HG03097 (cell line): Measurements from ENCODE around the gene NMRAL1.

Experiments
- ATAC-seq: cut with Tn5 transposase; IDR thresholded peaks from one replicate; pipeline ENCODE4 v1.9.1; 2021; ENCODE audit not compliant: unreplicated experiment, low FRiP score

NMRAL1 gene

GRCh38 chr16:4505356-4506147, 31.1 kb upstream of the NMRAL1 start:
- no peak for ATAC-seq

- ATAC-seq, result no peak
Measured at GRCh38 chr16:4501071-4501478, 26.6 kb upstream of the NMRAL1 start.

- no peak for ATAC-seq
Measured at GRCh38 chr16:4500272-4500671, 25.8 kb upstream of the NMRAL1 start.

GRCh38 chr16:4499196-4499555, 24.8 kb upstream of the NMRAL1 start:
- ATAC-seq, result no peak

GRCh38 chr16:4498546-4499195, 24.2 kb upstream of the NMRAL1 start:
- ATAC-seq, result no peak

GRCh38 chr16:4496305-4496704, 21.9 kb upstream of the NMRAL1 start:
- no peak for ATAC-seq

- ATAC-seq, result no peak
Measured at GRCh38 chr16:4495766-4496165, 21.3 kb upstream of the NMRAL1 start.

- no peak for ATAC-seq
Measured at GRCh38 chr16:4494746-4495490, 20.5 kb upstream of the NMRAL1 start.

GRCh38 chr16:4491898-4492297, 17.5 kb upstream of the NMRAL1 start:
- no peak for ATAC-seq

- ATAC-seq, result no peak
Measured at GRCh38 chr16:4489030-4489429, 14.6 kb upstream of the NMRAL1 start.

GRCh38 chr16:4488499-4488967, 14.1 kb upstream of the NMRAL1 start:
- ATAC-seq, result no peak

- no peak for ATAC-seq
Measured at GRCh38 chr16:4487955-4488498, 13.6 kb upstream of the NMRAL1 start.

GRCh38 chr16:4486126-4486893, 11.9 kb upstream of the NMRAL1 start:
- ATAC-seq, result no peak

GRCh38 chr16:4481963-4482362, 7.5 kb upstream of the NMRAL1 start:
- no peak for ATAC-seq

GRCh38 chr16:4481526-4481925, 7.1 kb upstream of the NMRAL1 start:
- ATAC-seq, result no peak

- ATAC-seq, result no peak
Measured at GRCh38 chr16:4477966-4478365, 3.5 kb upstream of the NMRAL1 start.

- peak; percentile 84 for ATAC-seq
Measured at GRCh38 chr16:4475880-4476788, 1.7 kb upstream of the NMRAL1 start, which contains the start of gene HMOX2. TSS of gene HMOX2 (plus strand) at chr16:4476398. CDS start at chr16:4505525, 29,127 bp downstream.

GRCh38 chr16:4472880-4473279, 1.5 kb downstream of the NMRAL1 start:
- ATAC-seq, result no peak

- ATAC-seq, result no peak
Measured at GRCh38 chr16:4471869-4472268, 2.6 kb downstream of the NMRAL1 start.
